ENCODE results near the gene FGF14. TPM values are rescaled to one million over a fixed set of nuclear protein-coding genes. Genes with fewer than 3 reads are reported as not detected.
"Not testable (repeated sequence)": the region's sequence is repeated elsewhere in the genome, so short reads cannot be mapped to it uniquely, and the experiment has no call there.

Gene FGF14
- total RNA-seq, 2 donors from 2014 or later: 0.70 to 0.92 TPM

- ATAC-seq: no peak
- DNase-seq: no peak
- intact Hi-C loops (cut with DNase I, micrococcal nuclease): no loop called here
Measured at GRCh38 chr13:101875717-101876393, 526.0 kb downstream of the FGF14 start.

- ATAC-seq (no peak), DNase-seq (no peak)
- intact Hi-C loops (cut with DNase I, micrococcal nuclease): no loop called here
Measured at GRCh38 chr13:101875091-101875490, 526.8 kb downstream of the FGF14 start.

- ATAC-seq (no peak), DNase-seq (no peak)
- intact Hi-C loops (cut with DNase I, micrococcal nuclease): no loop called here
Measured at GRCh38 chr13:101869553-101869952, 532.3 kb downstream of the FGF14 start.

- intact Hi-C loops (cut with DNase I, micrococcal nuclease): no loop called here
- ATAC-seq: no peak
Measured at GRCh38 chr13:101868585-101869469, 533.0 kb downstream of the FGF14 start.

GRCh38 chr13:101866889-101867581 is 534.8 kb downstream of the FGF14 start:
- no peak for DNase-seq
- intact Hi-C loops (cut with DNase I, micrococcal nuclease): no loop called here
- no peak for ATAC-seq

More at GRCh38 chr13:101868585-101869469, 533.0 kb downstream of the FGF14 start:
- DNase-seq: no peak

- intact Hi-C loops (cut with DNase I, micrococcal nuclease): no loop called here
- ATAC-seq: no peak
- no peak for DNase-seq
Measured at GRCh38 chr13:101858860-101859259, 543.0 kb downstream of the FGF14 start.

- DNase-seq (no peak), ATAC-seq (no peak)
- intact Hi-C loops (cut with DNase I, micrococcal nuclease): no loop called here
Measured at GRCh38 chr13:101846701-101847100, 555.1 kb downstream of the FGF14 start.

GRCh38 chr13:101846249-101846648 is 555.6 kb downstream of the FGF14 start:
- DNase-seq: no peak
- ATAC-seq: no peak
- intact Hi-C loops (cut with DNase I, micrococcal nuclease): no loop called here

- ATAC-seq (no peak), DNase-seq (no peak)
- intact Hi-C loops (cut with DNase I, micrococcal nuclease): no loop called here
Measured at GRCh38 chr13:101845245-101846020, 556.4 kb downstream of the FGF14 start.

GRCh38 chr13:101841698-101842097 is 560.1 kb downstream of the FGF14 start:
- intact Hi-C loops (cut with DNase I, micrococcal nuclease): no loop called here
- DNase-seq (no peak), ATAC-seq (no peak)

GRCh38 chr13:101838323-101838722 is 563.5 kb downstream of the FGF14 start:
- no peak for DNase-seq
- ATAC-seq: no peak
- intact Hi-C loops (cut with DNase I, micrococcal nuclease): no loop called here

- intact Hi-C loops (cut with DNase I, micrococcal nuclease); DNase-seq; ATAC-seq: not testable (repeated sequence)
Measured at GRCh38 chr13:101837778-101838177, 564.1 kb downstream of the FGF14 start.

- intact Hi-C loops (cut with DNase I, micrococcal nuclease): no loop called here
- ATAC-seq (no peak), DNase-seq (no peak)
Measured at GRCh38 chr13:101837288-101837687, 564.6 kb downstream of the FGF14 start.

GRCh38 chr13:101835920-101836319 is 565.9 kb downstream of the FGF14 start:
- no peak for DNase-seq
- intact Hi-C loops (cut with DNase I, micrococcal nuclease): no loop called here
- no peak for ATAC-seq

GRCh38 chr13:101833671-101834070 is 568.2 kb downstream of the FGF14 start:
- no peak for ATAC-seq
- DNase-seq: no peak
- intact Hi-C loops (cut with DNase I, micrococcal nuclease): no loop called here

GRCh38 chr13:101830035-101830434 is 571.8 kb downstream of the FGF14 start:
- ATAC-seq (no peak), DNase-seq (no peak)
- intact Hi-C loops (cut with DNase I, micrococcal nuclease): no loop called here

GRCh38 chr13:101829484-101829883 is 572.4 kb downstream of the FGF14 start:
- ATAC-seq (no peak), DNase-seq (no peak)
- intact Hi-C loops (cut with DNase I, micrococcal nuclease): no loop called here

GRCh38 chr13:101828119-101828518 is 573.7 kb downstream of the FGF14 start:
- DNase-seq (no peak), ATAC-seq (no peak)
- intact Hi-C loops (cut with DNase I, micrococcal nuclease): no loop called here

GRCh38 chr13:101817898-101818297 is 584.0 kb downstream of the FGF14 start:
- no peak for DNase-seq
- intact Hi-C loops (cut with DNase I, micrococcal nuclease): no loop called here

More at GRCh38 chr13:101817898-101818297, 584.0 kb downstream of the FGF14 start:
- ATAC-seq: no peak

Data from left colon (tissue), 2 donors.